ENCODE results near the gene DUX4.
"Not testable (repeated sequence)": the region's sequence is repeated elsewhere in the genome, so short reads cannot be mapped to it uniquely, and the experiment has no call there.

GRCh38 chr4:190178606-190178990 is 5.0 kb downstream of the DUX4 start:
- TF ChIP-seq POLR2A (IDR thresholded peaks at IDR 0.05; ENCODE audit: low read depth, low read length); POLR2AphosphoS5 (IDR thresholded peaks at IDR 0.05; ENCODE audit: low read depth, low read length); TAF1 (IDR thresholded peaks at IDR 0.05; ENCODE audit: low read depth, low read length); SPI1 (IDR thresholded peaks at IDR 0.05; ENCODE audit: low read depth, low read length); PAX5 (IDR thresholded peaks at IDR 0.05; ENCODE audit: insufficient read depth, low read length, severe bottlenecking); POU2F2 (IDR thresholded peaks at IDR 0.05; ENCODE audit: low read depth, low read length): not testable (repeated sequence)
